Right lobe of liver (tissue), 4 donors: ENCODE results near the gene ERICH6.

ENCODE experiments used
- POLR2A ChIP-seq: fragments of 450-650 bp; IDR thresholded peaks from one replicate; pipeline ENCODE4 v1.6.1; 2017; ENCODE audit warnings: antibody characterized with exemption, mild to moderate bottlenecking
- TF ChIP-seq, protein P1 (sequence below), 4 donors: fragments of 200-600 bp in 3 of 4; fragments of 450-650 bp in 1 of 4; IDR thresholded peaks; one replicate each; pipeline versions ENCODE4 v1.5.1 to v1.8.0; 2016 to 2022; ENCODE audit warnings: antibody characterized with exemption in 4 of 4, mild to moderate bottlenecking in 2 of 4
- donor health status: DM: no; HTN: no; CAD: no.
- donor health status: DM: no; HTN: no; CAD: no.
- donor health status: DM: no; HTN: yes; CAD: no.

DNA sequence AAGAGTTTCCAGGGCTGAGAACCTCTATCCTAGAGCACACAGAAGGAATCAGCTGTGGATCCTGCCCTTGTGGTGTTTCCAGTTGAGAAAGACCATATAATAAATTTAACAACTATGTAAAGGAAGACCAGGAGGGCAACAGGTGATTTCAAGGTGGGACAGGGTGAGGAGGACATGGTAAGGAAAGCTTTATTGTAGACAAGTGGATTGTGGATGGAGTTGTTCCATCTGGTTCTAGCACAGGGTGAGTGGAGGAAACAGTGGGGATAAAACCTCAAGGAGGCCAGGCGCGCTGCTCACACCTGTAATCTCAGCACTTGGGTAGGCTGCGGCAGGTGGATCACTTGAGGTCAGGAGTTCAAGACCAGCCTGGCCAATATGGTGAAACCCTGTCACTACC lies 42.1 kb upstream of the ERICH6 start:
- TF ChIP-seq POLR2A: no peak
- TF ChIP-seq, protein P1, sequence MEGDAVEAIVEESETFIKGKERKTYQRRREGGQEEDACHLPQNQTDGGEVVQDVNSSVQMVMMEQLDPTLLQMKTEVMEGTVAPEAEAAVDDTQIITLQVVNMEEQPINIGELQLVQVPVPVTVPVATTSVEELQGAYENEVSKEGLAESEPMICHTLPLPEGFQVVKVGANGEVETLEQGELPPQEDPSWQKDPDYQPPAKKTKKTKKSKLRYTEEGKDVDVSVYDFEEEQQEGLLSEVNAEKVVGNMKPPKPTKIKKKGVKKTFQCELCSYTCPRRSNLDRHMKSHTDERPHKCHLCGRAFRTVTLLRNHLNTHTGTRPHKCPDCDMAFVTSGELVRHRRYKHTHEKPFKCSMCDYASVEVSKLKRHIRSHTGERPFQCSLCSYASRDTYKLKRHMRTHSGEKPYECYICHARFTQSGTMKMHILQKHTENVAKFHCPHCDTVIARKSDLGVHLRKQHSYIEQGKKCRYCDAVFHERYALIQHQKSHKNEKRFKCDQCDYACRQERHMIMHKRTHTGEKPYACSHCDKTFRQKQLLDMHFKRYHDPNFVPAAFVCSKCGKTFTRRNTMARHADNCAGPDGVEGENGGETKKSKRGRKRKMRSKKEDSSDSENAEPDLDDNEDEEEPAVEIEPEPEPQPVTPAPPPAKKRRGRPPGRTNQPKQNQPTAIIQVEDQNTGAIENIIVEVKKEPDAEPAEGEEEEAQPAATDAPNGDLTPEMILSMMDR (IDR thresholded peaks at IDR 0.05): no peak
